Adrenal gland (tissue), 12 donors: ENCODE results near the gene ATF6B. TPM values are rescaled to one million over a fixed set of nuclear protein-coding genes. Genes with fewer than 3 reads are reported as not detected.
A peak's percentile ranks its signal among the peaks of the same experiment; 100 is the strongest.

Source experiments
- DNase-seq, 7 donors: peaks; one replicate each; pipeline ENCODE4 v3.0.0-alpha.2; 2019 to 2020
- H3K27ac ChIP-seq, 5 donors: fragments of 200-600 bp; sonication (generic) in 4 of 5; 1 replicate in 3 of 5; 2 replicates in 2 of 5; pipeline versions ENCODE4 v1.5.1 to v1.8.0; 2016 to 2020; ENCODE audit warnings: mild to moderate bottlenecking in 1 of 5
- H3K27me3 ChIP-seq: fragments of 200-600 bp; 2 replicates; pipeline ENCODE4 v1.8.0; 2021
- H3K36me3 ChIP-seq, 2 donors: fragments of 200-600 bp; replicated peaks in 1 of 2; 1 replicate in 1 of 2; 2 replicates in 1 of 2; pipeline versions ENCODE4 v1.5.1 to v1.8.0; 2018 to 2022
- H3K4me1 ChIP-seq, 2 donors: fragments of 200-600 bp; replicated peaks in 1 of 2; 1 replicate in 1 of 2; 2 replicates in 1 of 2; pipeline versions ENCODE4 v1.5.1 to v1.8.0; 2018 to 2021
- H3K4me3 ChIP-seq, 4 donors: fragments of 200-600 bp; sonication (generic) in 3 of 4; one replicate each; pipeline ENCODE4 v1.5.1; 2016 to 2018
- H3K9me3 ChIP-seq, 3 donors: fragments of 200-600 bp; sonication (generic) in 1 of 3; replicated peaks in 1 of 3; 1 replicate in 2 of 3; 2 replicates in 1 of 3; pipeline versions ENCODE4 v1.5.1 to v1.8.0; 2016 to 2021
- CTCF ChIP-seq, 6 experiments: fragments of 450-650 bp in 4 of 6; fragments of 200-600 bp in 2 of 6; sonication (generic) in 1 of 6; IDR thresholded peaks; 1 replicate in 5 of 6; 2 replicates in 1 of 6; pipeline versions ENCODE4 v1.5.1 to v1.8.0; 2016 to 2021; ENCODE audit warnings: antibody characterized with exemption in 6 of 6, mild to moderate bottlenecking in 2 of 6, moderate library complexity in 1 of 6
- POLR2A ChIP-seq, 2 donors: fragments of 450-650 bp; IDR thresholded peaks; one replicate each; pipeline ENCODE4 v1.6.1; 2017; ENCODE audit warnings: antibody characterized with exemption in 2 of 2, mild to moderate bottlenecking in 2 of 2, moderate library complexity in 1 of 2
- WGBS, 4 donors: extraction: QIAGEN DNeasy Blood & Tissue Kit in 2 of 4; methylation state at CpG; one replicate each; pipeline versions ENCODE4 v1.1.5 to v1.1.7; 2013 to 2017; 5-methylcytosine and 5-hydroxymethylcytosine counted together
- intact Hi-C, 2 donors: fragments of 100-400 bp; cut with DNase I; formaldehyde crosslinking; loops; one replicate each; pipeline versions ENCODE4 v1.14.1 to v1.15.0; 2022 to 2023
- polyA plus RNA-seq, 3 donors: library from polyadenylated mRNA; stranded (reverse); fragments of 200-250 nt in 2 of 3; fragments of 350-450 nt in 1 of 3; fragmentation: Illumina TruSeq in 1 of 3; extraction: RNeasy Lipid Tissue Mini Kit (QIAGEN cat#74804) in 1 of 3; gene quantifications; one replicate each; pipeline ENCODE4 v1.2.3, GENCODE V29; 2013 to 2014
- total RNA-seq, 9 donors: library from RNA; depleted of rRNA in 4 of 9; stranded (reverse); fragments of >200 nt in 4 of 9; fragments of 120-200 nt in 1 of 9; fragmentation: NEBNext Ultra II Directional in 1 of 9; extraction: Animal tissue kit (Norgen Biotek cat#: 25700) in 1 of 9; gene quantifications; one replicate each; pipeline versions ENCODE4 v1.1.0 to v1.2.4, GENCODE V29; 2013 to 2023
- donor health status: healthy with polysubstance abuse.
- donor health status: Bipolar disorder and iron deficiency.
- donor health status: DM: yes; HTN: yes; CAD: no.
- donor health status: DM: no; HTN: no; CAD: no.
- donor health status: DM: no; HTN: no; CAD: no.
- donor health status: DM: yes; HTN: yes; CAD: no.

ATF6B gene
- total and polyA plus RNA-seq, 12 donors: 17.7 to 136 (median 44.2) TPM

GRCh38 chr6:32111424-32112066 is 16.5 kb downstream of the ATF6B start:
- 65 to 78% (median 74%) methylated on average over 7 of the region's 7 CpGs for WGBS, 4 donors
- no peaks in the 10 kb centered on the region for H3K9me3 ChIP-seq
- peak overlapping the region in 2 of 5 donors; percentile 34 to 90 for H3K27ac ChIP-seq
- peaks cover 0 to 18% of the 10 kb centered on the region in 2 donors for H3K36me3 ChIP-seq
- intact Hi-C loops: loop anchor here in 1 of 2 donors (5.0 to 10.0 kb wide), 3 partner anchors 53 to 81 kb away; partner anchors contain the start of genes EGFL8, GPSM3 and PBX2
- no peak overlapping the region for H3K4me3 ChIP-seq
- no peaks in the 10 kb centered on the region for H3K27me3 ChIP-seq
- TF ChIP-seq POLR2A (IDR thresholded peaks at IDR 0.05): no peak
- TF ChIP-seq CTCF (IDR thresholded peaks at IDR 0.05): no peak
- peaks cover 15 to 26% of the 10 kb centered on the region in 2 donors for H3K4me1 ChIP-seq
- no peak for DNase-seq

- DNase-seq: peak in 1 of 7 donors; percentile 53
- intact Hi-C loops: loop anchor here in 1 of 2 donors (5.0 to 10.0 kb wide), 3 partner anchors 54 to 82 kb away; partner anchors contain the start of genes EGFL8, GPSM3 and PBX2
- Histone ChIP-seq H3K4me1 (peaks cover 15 to 26% of the 10 kb centered on the region in 2 donors), H3K36me3 (peaks cover 0 to 8% of the 10 kb centered on the region in 2 donors), H3K4me3 (no peak overlapping the region), H3K27ac (peak overlapping the region in 2 of 5 donors; percentile 11 to 90), H3K9me3 (no peaks in the 10 kb centered on the region), H3K27me3 (no peaks in the 10 kb centered on the region)
- TF ChIP-seq CTCF (IDR thresholded peaks at IDR 0.05) (no peak), POLR2A (IDR thresholded peaks at IDR 0.05) (no peak)
- 48 to 60% (median 57%) methylated on average over 1 to 7 of the region's 7 CpGs for WGBS, 4 donors
Measured at GRCh38 chr6:32110632-32111031, 17.4 kb downstream of the ATF6B start.

GRCh38 chr6:32109765-32110160 is 18.3 kb downstream of the ATF6B start:
- Histone ChIP-seq H3K27me3 (no peaks in the 10 kb centered on the region), H3K4me3 (no peak overlapping the region), H3K4me1 (peaks cover 15 to 25% of the 10 kb centered on the region in 2 donors), H3K9me3 (no peaks in the 10 kb centered on the region), H3K36me3 (peaks cover 0 to 3% of the 10 kb centered on the region in 2 donors), H3K27ac (peak overlapping the region in 2 of 5 donors; percentile 34 to 90)
- DNase-seq: no peak
- TF ChIP-seq POLR2A (IDR thresholded peaks at IDR 0.05) (no peak), CTCF (IDR thresholded peaks at IDR 0.05) (no peak)
- intact Hi-C loops: loop anchor here in 1 of 2 donors (5.0 to 10.0 kb wide), 3 partner anchors 55 to 83 kb away; partner anchors contain the start of genes EGFL8, GPSM3 and PBX2
- 41 to 56% (median 45%) methylated on average over 6 of the region's 6 CpGs for WGBS, 4 donors

- Histone ChIP-seq H3K4me1 (peaks cover 13 to 20% of the 10 kb centered on the region in 2 donors), H3K9me3 (no peaks in the 10 kb centered on the region), H3K27ac (peak within 1 kb of the TSS in 4 of 5 donors; percentile 3 to 90 (median 40)), H3K27me3 (no peaks in the 10 kb centered on the region), H3K36me3 (no peaks in the 10 kb centered on the region), H3K4me3 (peak within 1 kb of the TSS in 1 of 4 donors; percentile 44)
- 3 to 12% (median 8%) methylated on average over 6 to 12 of the region's 12 CpGs for WGBS, 4 donors
- intact Hi-C loops: no loop called here
- TF ChIP-seq POLR2A (IDR thresholded peaks at IDR 0.05) (no peak), CTCF (IDR thresholded peaks at IDR 0.05) (no peak)
- no peak for DNase-seq
Measured at GRCh38 chr6:32109114-32109764, 18.8 kb downstream of the ATF6B start, which contains the start of gene TNXB. Gene TNXB, minus strand, starts transcription at chr6:32109338. Its CDS starts 11,140 bp downstream, at chr6:32098198.
